Breast epithelium (tissue), 3 donors: ENCODE results near the gene REELD1.

Experiments
- POLR2AphosphoS5 ChIP-seq, 3 donors: sonication (generic); formaldehyde crosslinking; IDR thresholded peaks; one replicate each; pipeline ENCODE4 v1.6.1; 2017; ENCODE audit warnings: antibody characterized with exemption in 3 of 3
- TF ChIP-seq, protein P1 (sequence below), 3 donors: fragments of 450-650 bp; IDR thresholded peaks; one replicate each; pipeline ENCODE4 v1.5.1; 2016 to 2017; ENCODE audit warnings: antibody characterized with exemption in 3 of 3, mild to moderate bottlenecking in 3 of 3, moderate library complexity in 3 of 3

DNA sequence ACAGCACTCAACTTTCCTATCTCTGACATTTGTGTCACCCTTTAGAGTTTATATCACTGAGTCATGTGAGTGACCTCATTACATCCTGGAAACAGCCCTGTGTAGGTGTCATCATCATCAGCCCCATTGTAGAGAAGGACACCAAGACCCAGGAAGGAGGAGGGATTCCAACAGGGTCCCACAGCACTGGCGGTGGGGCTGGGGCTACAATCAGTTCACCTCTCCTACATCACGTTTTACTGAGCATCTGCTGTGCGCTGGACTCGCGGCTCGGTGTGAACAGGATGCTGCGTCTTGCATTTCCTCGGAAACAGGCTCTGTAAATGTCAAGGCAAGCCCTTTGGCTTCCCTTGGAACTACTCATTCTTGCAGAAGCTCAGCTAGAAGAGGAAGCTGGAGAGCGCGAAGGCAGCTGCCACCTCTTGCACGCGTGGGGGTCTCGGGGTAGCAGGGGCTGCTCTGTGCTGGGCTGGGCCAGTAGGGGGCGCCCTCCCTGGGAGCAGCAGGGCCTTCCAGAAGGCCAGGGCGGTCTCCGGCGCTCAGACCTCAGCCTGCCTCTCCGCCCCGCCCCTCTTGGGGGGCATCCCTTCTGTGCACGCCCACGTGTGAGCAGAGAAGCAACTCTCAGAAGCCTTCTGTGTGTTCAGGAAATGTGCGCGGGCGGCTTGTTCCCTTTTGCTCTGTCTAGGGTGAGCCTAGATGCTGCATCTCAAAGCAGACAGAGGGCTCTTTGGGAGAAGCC lies 29.0 kb downstream of the REELD1 start:
- no peak for TF ChIP-seq POLR2AphosphoS5 (IDR thresholded peaks at IDR 0.05)
- TF ChIP-seq, protein P1, sequence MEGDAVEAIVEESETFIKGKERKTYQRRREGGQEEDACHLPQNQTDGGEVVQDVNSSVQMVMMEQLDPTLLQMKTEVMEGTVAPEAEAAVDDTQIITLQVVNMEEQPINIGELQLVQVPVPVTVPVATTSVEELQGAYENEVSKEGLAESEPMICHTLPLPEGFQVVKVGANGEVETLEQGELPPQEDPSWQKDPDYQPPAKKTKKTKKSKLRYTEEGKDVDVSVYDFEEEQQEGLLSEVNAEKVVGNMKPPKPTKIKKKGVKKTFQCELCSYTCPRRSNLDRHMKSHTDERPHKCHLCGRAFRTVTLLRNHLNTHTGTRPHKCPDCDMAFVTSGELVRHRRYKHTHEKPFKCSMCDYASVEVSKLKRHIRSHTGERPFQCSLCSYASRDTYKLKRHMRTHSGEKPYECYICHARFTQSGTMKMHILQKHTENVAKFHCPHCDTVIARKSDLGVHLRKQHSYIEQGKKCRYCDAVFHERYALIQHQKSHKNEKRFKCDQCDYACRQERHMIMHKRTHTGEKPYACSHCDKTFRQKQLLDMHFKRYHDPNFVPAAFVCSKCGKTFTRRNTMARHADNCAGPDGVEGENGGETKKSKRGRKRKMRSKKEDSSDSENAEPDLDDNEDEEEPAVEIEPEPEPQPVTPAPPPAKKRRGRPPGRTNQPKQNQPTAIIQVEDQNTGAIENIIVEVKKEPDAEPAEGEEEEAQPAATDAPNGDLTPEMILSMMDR (IDR thresholded peaks at IDR 0.05): no peak
